GM21825 (cell line): ENCODE measurements around the gene ADAM15.

Experiments
- ATAC-seq: cut with Tn5 transposase; IDR thresholded peaks from one replicate; pipeline ENCODE4 v1.9.1; 2021; ENCODE audit warnings: mild to moderate bottlenecking, moderate library complexity; ENCODE audit not compliant: unreplicated experiment

The ADAM15 gene

GRCh38 chr1:155050560-155051341 is at the start of gene ADAM15:
ADAM15 (plus strand) TSS chr1:155051316; CDS start chr1:155051387, 71 bp downstream.
- ATAC-seq, result peak; percentile 55

DNA sequence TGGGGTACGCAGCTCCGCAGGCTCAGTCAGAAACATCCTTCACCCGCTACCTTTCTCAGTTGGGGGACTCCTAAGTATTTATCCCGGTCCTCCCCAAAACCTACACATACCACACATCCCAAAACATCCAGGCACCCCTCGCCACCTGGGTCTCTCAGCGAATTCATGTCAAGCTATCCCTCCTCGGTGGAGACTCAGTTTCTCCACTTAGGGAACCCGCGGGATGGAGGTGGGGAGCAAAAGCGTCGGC is 49.8 kb upstream of the ADAM15 start:
- ATAC-seq, result no peak

- ATAC-seq, result peak; percentile 46
Measured at GRCh38 chr1:155001675-155002463, 49.2 kb upstream of the ADAM15 start.

DNA sequence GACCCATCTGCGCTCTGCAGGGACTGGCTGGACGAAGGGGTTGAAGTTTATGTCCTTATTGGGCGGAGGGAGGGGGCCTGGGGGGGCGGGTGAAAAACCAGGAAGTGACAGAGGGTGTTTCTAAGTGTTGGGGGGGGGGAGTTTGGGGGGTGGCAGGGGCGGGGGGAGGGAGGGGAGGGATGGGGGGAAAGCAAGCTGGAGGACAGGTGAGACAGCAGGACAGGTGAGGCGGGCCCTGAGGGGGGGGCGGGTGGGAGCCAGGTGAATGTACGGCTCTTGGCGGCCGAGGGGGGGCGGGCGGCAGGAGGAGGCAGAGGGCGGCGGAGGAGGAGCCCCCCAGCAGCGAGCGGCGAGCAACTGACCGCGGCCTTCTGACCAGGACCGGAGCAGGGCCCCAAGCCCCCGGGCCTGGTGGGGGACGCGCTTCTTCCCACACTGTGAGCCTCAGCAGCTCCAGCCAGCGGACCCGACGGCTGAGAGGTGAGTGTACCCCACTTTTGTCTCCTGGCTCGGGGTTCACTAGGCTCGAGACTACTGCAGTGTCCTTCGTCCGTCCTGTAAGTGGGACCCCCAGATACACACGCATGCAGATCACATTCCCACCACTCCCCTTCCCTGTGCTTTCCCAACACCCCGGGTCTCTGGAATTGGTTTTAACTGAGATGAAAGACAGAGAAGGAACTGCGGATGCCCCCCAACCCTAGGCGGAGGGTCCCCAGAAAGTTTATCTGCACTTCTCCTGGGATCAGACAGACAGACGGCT is 48.5 kb upstream of the ADAM15 start, which contains the start of gene ZBTB7B:
Gene ZBTB7B (plus strand): TSS at position 339 of the 763 bp plus-strand sequence. CDS start 11,859 bp downstream, outside the sequence.
- ATAC-seq, result no peak

- ATAC-seq, result no peak
Measured at GRCh38 chr1:155003227-155003765, 47.8 kb upstream of the ADAM15 start.

DNA sequence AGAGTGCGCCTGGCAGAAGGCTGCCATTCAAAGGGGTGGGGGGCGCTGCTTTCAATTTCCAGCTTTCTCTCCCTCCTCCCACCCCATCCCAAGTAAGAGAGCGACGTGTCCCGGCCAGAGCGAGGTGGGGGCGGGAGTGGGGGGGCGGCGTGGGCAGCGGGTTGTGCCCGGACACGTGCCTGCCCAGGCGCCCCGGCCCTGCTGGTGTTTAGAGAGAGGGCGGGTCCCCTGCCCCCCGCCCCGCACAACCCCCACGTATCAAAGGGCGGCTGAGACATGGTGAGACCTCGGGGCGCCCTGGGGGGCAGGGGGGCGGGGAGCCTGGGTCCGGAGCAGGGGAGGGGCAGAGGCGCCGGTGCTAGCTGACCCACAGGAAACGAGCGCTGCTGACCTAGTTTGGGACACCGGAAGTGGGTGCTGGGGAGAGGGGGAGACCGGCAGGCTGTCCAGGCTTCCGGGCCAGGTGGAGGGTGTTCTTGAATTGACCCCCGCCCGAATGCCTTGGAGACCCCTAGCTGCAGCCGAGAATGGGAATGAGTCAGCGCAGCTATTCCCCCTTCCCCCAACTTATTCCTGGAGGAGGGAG is 47.3 kb upstream of the ADAM15 start:
- ATAC-seq, result no peak

DNA sequence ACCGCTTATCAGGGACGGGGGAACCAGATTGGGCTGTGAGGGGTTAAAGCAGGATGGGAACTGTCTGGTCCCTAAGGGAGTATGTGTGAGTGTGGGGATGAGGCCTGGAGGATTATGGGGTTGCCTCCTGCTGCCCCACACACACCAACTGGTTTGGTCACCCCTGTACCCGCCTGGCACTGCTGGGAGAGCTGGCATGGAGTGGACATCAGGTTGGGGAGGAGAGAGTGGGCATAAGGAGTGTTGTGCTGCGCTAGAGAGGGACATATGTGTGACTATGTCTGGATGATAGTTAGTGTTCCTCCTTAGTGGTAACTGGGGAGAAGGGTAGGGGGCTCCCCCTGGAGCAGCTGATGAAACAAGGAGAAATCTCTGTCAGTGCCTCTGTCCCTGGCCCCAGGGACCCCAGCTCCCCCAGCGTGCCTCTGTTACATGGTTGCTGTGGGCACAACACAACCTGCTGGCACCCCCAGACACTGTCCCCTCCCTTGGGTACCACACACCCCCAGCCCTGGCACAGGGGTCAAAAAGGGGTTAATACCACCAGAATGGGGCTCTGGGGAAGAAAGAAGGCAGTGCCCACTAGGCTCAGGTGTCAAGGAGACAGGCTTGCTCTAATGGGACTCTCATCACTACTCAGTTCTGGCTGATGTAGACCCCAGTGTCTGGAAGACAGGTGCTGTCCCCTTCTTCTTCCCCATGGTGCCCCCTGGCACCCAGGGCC is 46.6 kb upstream of the ADAM15 start:
- no peak for ATAC-seq

- ATAC-seq, result no peak
Measured at GRCh38 chr1:155005076-155006011, 45.8 kb upstream of the ADAM15 start.

- no peak for ATAC-seq
Measured at GRCh38 chr1:155006601-155007101, 44.5 kb upstream of the ADAM15 start.

- ATAC-seq, result no peak
Measured at GRCh38 chr1:155007251-155007828, 43.8 kb upstream of the ADAM15 start.

DNA sequence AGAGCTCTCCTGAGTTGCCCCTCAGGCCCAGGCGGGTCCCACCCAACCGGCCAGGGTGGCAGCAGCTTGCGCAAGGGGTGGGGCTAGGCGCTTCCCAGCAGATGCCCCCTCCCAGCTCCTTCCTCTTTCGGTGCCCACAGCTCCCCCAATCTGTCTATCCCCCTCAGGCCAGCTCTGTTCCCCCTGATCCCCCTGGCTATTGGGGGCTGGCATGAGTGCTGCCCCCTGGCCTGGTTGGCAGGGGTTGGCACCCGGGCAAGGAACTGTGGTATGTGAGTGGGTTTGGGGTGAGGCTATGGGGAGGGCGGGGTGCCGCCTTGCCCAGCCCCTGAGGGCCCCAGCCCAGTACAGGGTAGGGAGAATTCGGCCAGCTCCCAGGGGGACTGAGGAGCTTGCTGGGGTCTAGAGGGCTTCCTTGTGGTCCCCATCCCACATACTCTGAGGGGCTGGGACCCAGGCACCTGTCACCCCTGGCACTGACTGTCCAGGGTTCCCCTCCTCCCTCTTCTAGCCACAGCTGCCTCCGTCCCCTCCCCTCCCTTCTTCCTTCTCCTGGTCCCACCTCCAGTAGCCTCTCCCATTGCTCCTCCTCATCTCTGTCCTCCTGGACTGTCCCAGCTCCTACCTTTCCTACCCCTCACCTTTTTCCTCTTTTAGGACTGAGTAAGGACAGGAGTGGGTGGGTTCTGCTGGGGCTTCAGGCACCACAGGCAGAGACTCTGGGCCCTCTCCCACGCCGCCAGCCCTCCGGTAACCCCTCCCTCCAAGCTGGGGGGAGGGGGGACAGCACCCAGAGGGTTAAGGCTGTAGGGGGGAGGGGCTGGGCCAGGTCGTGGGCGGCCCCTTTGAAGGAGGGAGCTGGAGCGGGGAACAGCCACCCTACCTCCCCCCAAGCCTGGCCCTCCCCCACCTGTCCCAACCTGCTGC is 42.8 kb upstream of the ADAM15 start:
- no peak for ATAC-seq

- no peak for ATAC-seq
Measured at GRCh38 chr1:155009221-155009711, 41.9 kb upstream of the ADAM15 start.

DNA sequence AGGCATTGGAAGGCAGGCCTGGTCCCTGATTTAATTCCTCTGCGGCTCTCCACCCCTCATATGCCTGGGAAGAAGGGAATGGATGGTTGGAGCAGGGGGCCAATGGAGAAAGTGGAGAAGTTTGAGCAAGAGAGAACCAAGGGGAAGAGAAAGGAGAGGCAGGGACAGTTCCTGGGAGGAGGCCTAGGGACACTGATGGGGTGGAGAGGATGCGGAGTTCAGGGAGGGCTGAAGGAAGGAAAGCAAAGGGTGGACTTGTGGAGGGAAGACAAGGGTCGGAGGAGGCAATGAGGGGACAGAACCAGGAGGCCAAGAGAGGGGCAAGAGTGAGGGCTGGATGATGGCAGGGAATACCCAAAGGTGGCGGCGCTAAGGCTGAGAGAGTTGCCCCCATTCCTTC is 41.4 kb upstream of the ADAM15 start:
- ATAC-seq, result no peak

GRCh38 chr1:155010211-155010918 is 40.8 kb upstream of the ADAM15 start:
- no peak for ATAC-seq

DNA sequence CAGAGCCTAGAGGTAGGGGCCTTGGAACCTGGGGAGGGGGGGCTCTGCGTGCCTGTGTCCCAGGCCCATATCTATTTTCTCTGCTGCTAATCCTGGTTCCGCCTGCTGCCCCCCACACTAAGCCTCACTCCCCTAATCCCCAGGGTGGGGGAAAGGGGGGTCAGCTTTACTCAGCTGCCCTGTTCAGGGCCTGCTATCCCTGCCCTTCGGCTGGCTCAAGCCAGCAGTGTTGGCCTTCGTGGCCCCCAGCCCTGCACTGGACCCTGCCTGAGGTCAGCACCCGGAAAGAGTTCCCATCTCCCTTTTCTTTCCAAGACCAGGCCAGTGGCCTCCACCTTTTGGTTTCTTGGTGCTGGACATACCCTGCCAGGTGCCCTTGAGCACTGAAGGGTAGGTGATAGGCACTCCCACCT is 40.1 kb upstream of the ADAM15 start:
- ATAC-seq, result no peak

DNA sequence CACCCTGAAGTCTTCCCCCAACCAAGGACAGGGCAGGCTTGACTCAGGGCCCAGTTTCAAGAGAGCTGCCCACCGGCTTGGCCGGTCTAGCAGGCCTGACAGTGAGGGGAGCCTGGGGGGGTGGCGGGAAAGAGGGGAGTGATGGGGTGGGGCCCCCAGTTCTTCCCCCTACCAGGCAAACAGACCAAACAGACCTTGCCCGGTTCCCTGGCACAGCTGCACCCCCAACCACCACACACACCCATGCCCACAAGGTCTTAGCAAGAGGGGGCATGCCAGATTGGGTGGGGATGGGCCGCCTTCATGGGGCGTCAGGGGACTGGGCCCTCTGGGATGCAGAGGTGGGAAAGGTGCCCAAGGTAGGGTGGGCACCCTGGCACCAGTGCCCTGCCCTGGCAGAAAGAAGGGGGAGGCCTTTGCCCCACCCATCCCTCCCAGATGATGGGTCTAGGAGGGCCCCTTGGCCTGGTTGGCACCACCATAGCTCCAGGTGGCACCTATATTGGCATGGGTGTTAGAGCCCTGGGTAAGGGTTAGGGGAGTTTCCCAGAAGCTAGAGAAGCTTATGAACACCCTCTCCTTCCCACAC is 39.6 kb upstream of the ADAM15 start:
- ATAC-seq, result no peak
